Stimulated activated naive CD4-positive, alpha-beta T cell (primary cell): ENCODE data around the gene PTH2.
"Not testable (repeated sequence)": the region's sequence is repeated elsewhere in the genome, so short reads cannot be mapped to it uniquely, and the experiment has no call there.

Experiments used
- DNase-seq, 6 experiments: peaks; one replicate each; lab custom pipeline; 2025; lab: John Stamatoyannopoulos, UW

PTH2 gene

GRCh38 chr19:49447485-49448431, 24.5 kb upstream of the PTH2 start:
- DNase-seq = no peak

- DNase-seq = no peak
Measured at GRCh38 chr19:49445997-49446396, 22.8 kb upstream of the PTH2 start.

GRCh38 chr19:49444100-49444700, 21.0 kb upstream of the PTH2 start:
- not testable (repeated sequence) for DNase-seq

GRCh38 chr19:49443366-49444099, 20.3 kb upstream of the PTH2 start:
- DNase-seq = peak; percentile 87 to 99 (median 94)

- DNase-seq = peak in 4 of 6 experiments; percentile 17 to 59 (median 41)
Measured at GRCh38 chr19:49442771-49443365, 19.6 kb upstream of the PTH2 start.

- DNase-seq = peak in 1 of 6 experiments; percentile 38
Measured at GRCh38 chr19:49442354-49442753, 19.1 kb upstream of the PTH2 start.

GRCh38 chr19:49441960-49442350, 18.7 kb upstream of the PTH2 start:
- DNase-seq = peak in 1 of 6 experiments; percentile 38

GRCh38 chr19:49441210-49441959, 18.1 kb upstream of the PTH2 start, which contains the start of gene SLC17A7:
Gene SLC17A7, minus strand, starts transcription at chr19:49441527. Its CDS starts 148 bp downstream, at chr19:49441379.
- peak in 5 of 6 experiments; percentile 19 to 47 (median 25) for DNase-seq

- no peak for DNase-seq
Measured at GRCh38 chr19:49440439-49441209, 17.4 kb upstream of the PTH2 start.

GRCh38 chr19:49439836-49440235, 16.6 kb upstream of the PTH2 start:
- DNase-seq = no peak

- DNase-seq = no peak
Measured at GRCh38 chr19:49438261-49438660, 15.0 kb upstream of the PTH2 start.

GRCh38 chr19:49437231-49437630, 14.0 kb upstream of the PTH2 start:
- DNase-seq = no peak

GRCh38 chr19:49436381-49437017, 13.3 kb upstream of the PTH2 start:
- DNase-seq = peak in 5 of 6 experiments; percentile 10 to 51 (median 21)

- DNase-seq = no peak
Measured at GRCh38 chr19:49435670-49436069, 12.4 kb upstream of the PTH2 start.

GRCh38 chr19:49434907-49435583, 11.8 kb upstream of the PTH2 start:
- no peak for DNase-seq

GRCh38 chr19:49433240-49433901, 10.1 kb upstream of the PTH2 start:
- peak in 1 of 6 experiments; percentile 17 for DNase-seq

- peak in 1 of 6 experiments; percentile 34 for DNase-seq
Measured at GRCh38 chr19:49432141-49433073, 9.2 kb upstream of the PTH2 start.
